ENCODE measurements around the gene MTG2.
A peak's percentile ranks its signal among the peaks of the same experiment; 100 is the strongest.

The MTG2 gene

GRCh38 chr20:62182469-62183425 is at the start of gene MTG2:
TSS of gene MTG2 (plus strand) at chr20:62183028. CDS start at chr20:62193421, 10,393 bp downstream.
- Histone ChIP-seq H3K9me3 (ENCODE audit: control insufficient read depth in 1 of 2, low read length in 2 of 2) (no peaks in the 10 kb centered on the region), H3K36me3 (ENCODE audit: control insufficient read depth in 1 of 2, insufficient read depth in 2 of 2, low read length in 2 of 2) (peaks cover 0 to 8% of the 10 kb centered on the region in 2 donors), H3K4me3 (ENCODE audit: low read depth in 1 of 2, low read length in 2 of 2) (peak within 1 kb of the TSS; percentile 90 to 99), H3K4me1 (ENCODE audit: control insufficient read depth in 1 of 2, insufficient read depth in 2 of 2, low read length in 2 of 2) (peaks cover 0 to 19% of the 10 kb centered on the region in 2 donors), H3K27ac (ENCODE audit: low read length) (peak within 1 kb of the TSS; percentile 79), H3K27me3 (ENCODE audit: low read depth, low read length) (no peaks in the 10 kb centered on the region)

GRCh38 chr20:62133051-62133845 is 49.6 kb upstream of the MTG2 start:
- H3K9me3 ChIP-seq (ENCODE audit: control insufficient read depth in 1 of 2, low read length in 2 of 2): no peaks in the 10 kb centered on the region
- no peak overlapping the region for H3K27ac ChIP-seq (ENCODE audit: low read length)

GRCh38 chr20:62133864-62134263 is 49.0 kb upstream of the MTG2 start:
- no peak overlapping the region for H3K4me3 ChIP-seq (ENCODE audit: low read depth in 1 of 2, low read length in 2 of 2)
- H3K4me1 ChIP-seq (ENCODE audit: control insufficient read depth in 1 of 2, insufficient read depth in 2 of 2, low read length in 2 of 2): no peaks in the 10 kb centered on the region
- H3K36me3 ChIP-seq (ENCODE audit: control insufficient read depth in 1 of 2, insufficient read depth in 2 of 2, low read length in 2 of 2): peaks cover 61 to 99% of the 10 kb centered on the region in 2 donors
- H3K27me3 ChIP-seq (ENCODE audit: low read depth, low read length): no peaks in the 10 kb centered on the region
- no peaks in the 10 kb centered on the region for H3K9me3 ChIP-seq (ENCODE audit: control insufficient read depth in 1 of 2, low read length in 2 of 2)
- no peak overlapping the region for H3K27ac ChIP-seq (ENCODE audit: low read length)

More at GRCh38 chr20:62133051-62133845, 49.6 kb upstream of the MTG2 start:
- Histone ChIP-seq H3K4me3 (ENCODE audit: low read depth in 1 of 2, low read length in 2 of 2) (no peak overlapping the region), H3K27me3 (ENCODE audit: low read depth, low read length) (no peaks in the 10 kb centered on the region), H3K36me3 (ENCODE audit: control insufficient read depth in 1 of 2, insufficient read depth in 2 of 2, low read length in 2 of 2) (peaks cover 64 to 99% of the 10 kb centered on the region in 2 donors), H3K4me1 (ENCODE audit: control insufficient read depth in 1 of 2, insufficient read depth in 2 of 2, low read length in 2 of 2) (no peaks in the 10 kb centered on the region)

GRCh38 chr20:62134735-62135231 is 48.0 kb upstream of the MTG2 start:
- no peak overlapping the region for H3K27ac ChIP-seq (ENCODE audit: low read length)
- peaks cover 63 to 99% of the 10 kb centered on the region in 2 donors for H3K36me3 ChIP-seq (ENCODE audit: control insufficient read depth in 1 of 2, insufficient read depth in 2 of 2, low read length in 2 of 2)
- H3K4me3 ChIP-seq (ENCODE audit: low read depth in 1 of 2, low read length in 2 of 2): no peak overlapping the region
- H3K27me3 ChIP-seq (ENCODE audit: low read depth, low read length): no peaks in the 10 kb centered on the region
- H3K9me3 ChIP-seq (ENCODE audit: control insufficient read depth in 1 of 2, low read length in 2 of 2): no peaks in the 10 kb centered on the region
- H3K4me1 ChIP-seq (ENCODE audit: control insufficient read depth in 1 of 2, insufficient read depth in 2 of 2, low read length in 2 of 2): no peaks in the 10 kb centered on the region

GRCh38 chr20:62135573-62136266 is 47.1 kb upstream of the MTG2 start:
- Histone ChIP-seq H3K4me3 (ENCODE audit: low read depth in 1 of 2, low read length in 2 of 2) (no peak overlapping the region), H3K9me3 (ENCODE audit: control insufficient read depth in 1 of 2, low read length in 2 of 2) (no peaks in the 10 kb centered on the region), H3K27ac (ENCODE audit: low read length) (no peak overlapping the region), H3K4me1 (ENCODE audit: control insufficient read depth in 1 of 2, insufficient read depth in 2 of 2, low read length in 2 of 2) (peaks cover 0 to 2% of the 10 kb centered on the region in 2 donors), H3K36me3 (ENCODE audit: control insufficient read depth in 1 of 2, insufficient read depth in 2 of 2, low read length in 2 of 2) (peaks cover 65 to 96% of the 10 kb centered on the region in 2 donors), H3K27me3 (ENCODE audit: low read depth, low read length) (no peaks in the 10 kb centered on the region)

GRCh38 chr20:62136283-62137091 is 46.3 kb upstream of the MTG2 start:
- Histone ChIP-seq H3K27ac (ENCODE audit: low read length) (no peak overlapping the region), H3K4me3 (ENCODE audit: low read depth in 1 of 2, low read length in 2 of 2) (no peak overlapping the region), H3K36me3 (ENCODE audit: control insufficient read depth in 1 of 2, insufficient read depth in 2 of 2, low read length in 2 of 2) (peaks cover 66 to 89% of the 10 kb centered on the region in 2 donors), H3K27me3 (ENCODE audit: low read depth, low read length) (no peaks in the 10 kb centered on the region), H3K4me1 (ENCODE audit: control insufficient read depth in 1 of 2, insufficient read depth in 2 of 2, low read length in 2 of 2) (peaks cover under 1 to 10% of the 10 kb centered on the region in 2 donors), H3K9me3 (ENCODE audit: control insufficient read depth in 1 of 2, low read length in 2 of 2) (no peaks in the 10 kb centered on the region)

GRCh38 chr20:62137092-62137384 is 45.8 kb upstream of the MTG2 start:
- Histone ChIP-seq H3K27ac (ENCODE audit: low read length) (no peak overlapping the region), H3K4me3 (ENCODE audit: low read depth in 1 of 2, low read length in 2 of 2) (no peak overlapping the region), H3K27me3 (ENCODE audit: low read depth, low read length) (no peaks in the 10 kb centered on the region), H3K4me1 (ENCODE audit: control insufficient read depth in 1 of 2, insufficient read depth in 2 of 2, low read length in 2 of 2) (peaks cover 4 to 15% of the 10 kb centered on the region in 2 donors), H3K9me3 (ENCODE audit: control insufficient read depth in 1 of 2, low read length in 2 of 2) (no peaks in the 10 kb centered on the region), H3K36me3 (ENCODE audit: control insufficient read depth in 1 of 2, insufficient read depth in 2 of 2, low read length in 2 of 2) (peaks cover 61 to 83% of the 10 kb centered on the region in 2 donors)

GRCh38 chr20:62137478-62138203 is 45.2 kb upstream of the MTG2 start:
- Histone ChIP-seq H3K27me3 (ENCODE audit: low read depth, low read length) (no peaks in the 10 kb centered on the region), H3K4me1 (ENCODE audit: control insufficient read depth in 1 of 2, insufficient read depth in 2 of 2, low read length in 2 of 2) (peaks cover 4 to 15% of the 10 kb centered on the region in 2 donors), H3K4me3 (ENCODE audit: low read depth in 1 of 2, low read length in 2 of 2) (no peak overlapping the region), H3K27ac (ENCODE audit: low read length) (no peak overlapping the region), H3K36me3 (ENCODE audit: control insufficient read depth in 1 of 2, insufficient read depth in 2 of 2, low read length in 2 of 2) (peaks cover 61 to 77% of the 10 kb centered on the region in 2 donors), H3K9me3 (ENCODE audit: control insufficient read depth in 1 of 2, low read length in 2 of 2) (no peaks in the 10 kb centered on the region)

- H3K27me3 ChIP-seq (ENCODE audit: low read depth, low read length): no peaks in the 10 kb centered on the region
- H3K9me3 ChIP-seq (ENCODE audit: control insufficient read depth in 1 of 2, low read length in 2 of 2): no peaks in the 10 kb centered on the region
- H3K36me3 ChIP-seq (ENCODE audit: control insufficient read depth in 1 of 2, insufficient read depth in 2 of 2, low read length in 2 of 2): peaks cover 57 to 73% of the 10 kb centered on the region in 2 donors
- no peak overlapping the region for H3K27ac ChIP-seq (ENCODE audit: low read length)
- peaks cover 4 to 15% of the 10 kb centered on the region in 2 donors for H3K4me1 ChIP-seq (ENCODE audit: control insufficient read depth in 1 of 2, insufficient read depth in 2 of 2, low read length in 2 of 2)
- H3K4me3 ChIP-seq (ENCODE audit: low read depth in 1 of 2, low read length in 2 of 2): no peak overlapping the region
Measured at GRCh38 chr20:62138204-62138543, 44.7 kb upstream of the MTG2 start.

- Histone ChIP-seq H3K27me3 (ENCODE audit: low read depth, low read length) (no peaks in the 10 kb centered on the region), H3K9me3 (ENCODE audit: control insufficient read depth in 1 of 2, low read length in 2 of 2) (no peaks in the 10 kb centered on the region), H3K36me3 (ENCODE audit: control insufficient read depth in 1 of 2, insufficient read depth in 2 of 2, low read length in 2 of 2) (peaks cover 57 to 66% of the 10 kb centered on the region in 2 donors), H3K4me3 (ENCODE audit: low read depth in 1 of 2, low read length in 2 of 2) (no peak overlapping the region), H3K4me1 (ENCODE audit: control insufficient read depth in 1 of 2, insufficient read depth in 2 of 2, low read length in 2 of 2) (peaks cover 4 to 15% of the 10 kb centered on the region in 2 donors), H3K27ac (ENCODE audit: low read length) (no peak overlapping the region)
Measured at GRCh38 chr20:62138912-62139311, 43.9 kb upstream of the MTG2 start.

All from muscle layer of duodenum (tissue), 2 donors.